K562 (cell line): Measurements from ENCODE around the gene BRME1. TPM values are rescaled to one million over a fixed set of nuclear protein-coding genes. Genes with fewer than 3 reads are reported as not detected.

Experiments
- ATF7 ChIP-seq: fragments of 450-650 bp; IDR thresholded peaks from 2 replicates; pipeline ENCODE4 v1.7.1; 2014; ENCODE audit warnings: mild to moderate bottlenecking, moderate library complexity
- BCOR ChIP-seq: fragments of 450-650 bp; IDR thresholded peaks from 2 replicates; pipeline ENCODE4 v1.6.1; 2016
- DNMT1 ChIP-seq: fragments of 450-650 bp; IDR thresholded peaks from 2 replicates; pipeline ENCODE4 v1.6.1; 2016; ENCODE audit warnings: antibody characterized with exemption, mild to moderate bottlenecking
- HDAC2 ChIP-seq: fragments of 450-650 bp; IDR thresholded peaks from 2 replicates; pipeline ENCODE4 v1.6.1; 2016; ENCODE audit warnings: mild to moderate bottlenecking
- HDAC6 ChIP-seq: IDR thresholded peaks from 2 replicates; pipeline ENCODE4 v1.6.1; 2012; ENCODE audit warnings: low read depth, mild to moderate bottlenecking, control low read depth, inconsistent platforms, low read length, moderate library complexity
- HDAC8 ChIP-seq: fragments of 450-650 bp; IDR thresholded peaks from 2 replicates; pipeline ENCODE4 v1.6.1; 2016; ENCODE audit warnings: mild to moderate bottlenecking, missing genetic modification characterization, moderate library complexity, missing compliant biosample characterization
- HDGF ChIP-seq: fragments of 450-650 bp; IDR thresholded peaks from 2 replicates; pipeline ENCODE4 v1.6.1; 2016
- HEY1 ChIP-seq: fragments of 250-450 bp; sonication (Bioruptor Pico); IDR thresholded peaks from 2 replicates; pipeline ENCODE4 v1.5.0; 2020; ENCODE audit warnings: mild to moderate bottlenecking, moderate library complexity, borderline replicate concordance
- MED1 ChIP-seq: sonication (generic); formaldehyde crosslinking; IDR thresholded peaks from 2 replicates; pipeline ENCODE4 v1.8.1; 2023; ENCODE audit warnings: missing genetic modification reagents, borderline replicate concordance
- MXD1 ChIP-seq: fragments of 250-450 bp; sonication (Bioruptor Pico); IDR thresholded peaks from 2 replicates; pipeline ENCODE4 v1.8.0; 2021; ENCODE audit warnings: borderline replicate concordance, mild to moderate bottlenecking, moderate library complexity; ENCODE audit not compliant: poor library complexity, severe bottlenecking
- NFYB ChIP-seq: IDR thresholded peaks from 2 replicates; pipeline ENCODE4 v1.6.1; 2011; ENCODE audit warnings: mild to moderate bottlenecking, moderate library complexity; ENCODE audit not compliant: insufficient read length; ENCODE audit errors: extremely low read depth
- PKNOX1 ChIP-seq: fragments of 450-650 bp; IDR thresholded peaks from 2 replicates; pipeline ENCODE4 v1.6.1; 2016
- TARDBP ChIP-seq: fragments of 450-650 bp; IDR thresholded peaks from 2 replicates; pipeline ENCODE4 v1.6.1; 2016
- TFAP4 ChIP-seq: sonication (generic); formaldehyde crosslinking; IDR thresholded peaks from 2 replicates; pipeline ENCODE4 v1.8.0; 2022; ENCODE audit warnings: missing genetic modification reagents, mild to moderate bottlenecking, moderate library complexity, borderline replicate concordance
- TFE3 ChIP-seq: fragments of 450-650 bp; formaldehyde crosslinking; IDR thresholded peaks from 2 replicates; pipeline ENCODE4 v1.4.0; 2020; ENCODE audit warnings: mild to moderate bottlenecking, mixed read lengths
- TSC22D4 ChIP-seq: fragments of 450-650 bp; IDR thresholded peaks from 2 replicates; pipeline ENCODE4 v1.6.1; 2016; ENCODE audit warnings: missing genetic modification characterization, missing biosample characterization, control low read depth
- USF1 ChIP-seq: sonication (generic); formaldehyde crosslinking; IDR thresholded peaks from 2 replicates; pipeline ENCODE4 v1.9.0; 2022; ENCODE audit warnings: mild to moderate bottlenecking, missing genetic modification reagents
- ZBTB5 ChIP-seq: fragments of 450-650 bp; IDR thresholded peaks from 2 replicates; pipeline ENCODE4 v1.6.1; 2017; ENCODE audit warnings: antibody characterized with exemption
- ZFP36 ChIP-seq: fragments of 150-350 bp; IDR thresholded peaks from 2 replicates; pipeline ENCODE4 v1.6.1; 2018; ENCODE audit warnings: low read length, low read depth; ENCODE audit not compliant: partially characterized antibody
- ZNF780A ChIP-seq: fragments of 250-450 bp; sonication (Bioruptor Pico); IDR thresholded peaks from 2 replicates; pipeline ENCODE4 v1.5.0; 2021; ENCODE audit warnings: mild to moderate bottlenecking
- polyA plus RNA-seq, 8 experiments: library from polyadenylated mRNA; depleted of rRNA in 4 of 8; stranded (reverse) in 5 of 8; unstranded in 3 of 8; fragments of >200 nt; fragmentation: Nextera tagmentation in 2 of 8; fragmentation: Illumina TruSeq in 1 of 8; extraction: Ambion mirVana in 2 of 8; extraction: Trizol in 1 of 8; gene quantifications; 2 replicates each; pipeline versions ENCODE4 v1.2.1 to v1.2.3, GENCODE V29; 2011 to 2014; ENCODE audit warnings: inconsistent platforms in 1 of 8, missing spikeins in 1 of 8
- total RNA-seq, 7 experiments: library from RNA; depleted of rRNA in 6 of 7; stranded (reverse); fragments of >200 nt in 6 of 7; fragmentation: Illumina TruSeq in 2 of 7; extraction: Trizol in 2 of 7; gene quantifications; 2 replicates each; pipeline versions ENCODE4 v1.2.1 to v1.2.3, GENCODE V29; 2011 to 2021; ENCODE audit warnings: low replicate concordance in 1 of 7

BRME1 gene
- total and polyA plus RNA-seq, 9 of the 15 experiments (the other 6 are each of a cell fraction or from before 2014, with no cell fraction given): 0.75 to 6.1 (median 3.6) TPM

GRCh38 chr19:13848798-13849676 is 56.9 kb downstream of the BRME1 start (continued):
- TF ChIP-seq ZFP36 (peak; percentile 94), TFE3 (CRISPR knock-in tag) (no peak), ATF7 (no peak), TFAP4 (CRISPR knock-in tag) (no peak), BCOR (peak; percentile 53; the same call in 1 of the 2 replicates), HDGF (peak; percentile 61; the same call in 1 of the 2 replicates), USF1 (peak; percentile 37; the same call in 1 of the 2 replicates), ZBTB5 (no peak), NFYB (no peak), HDAC8 (tag) (no peak), HDAC2 (no peak), HDAC6 (no peak), PKNOX1 (peak; percentile 40), DNMT1 (no peak), MED1 (CRISPR knock-in tag) (no peak), MXD1 (no peak), TARDBP (no peak), TSC22D4 (tag) (no peak), ZNF780A (no peak), HEY1 (CRISPR knock-in tag) (no peak)
